GM18951 (cell line): ENCODE results near the gene CYTIP.

Source experiments
- POLR2A ChIP-seq: IDR thresholded peaks from 4 replicates; pipeline ENCODE4 v1.6.1; 2011; ENCODE audit warnings: mild to moderate bottlenecking; ENCODE audit not compliant: insufficient read length, insufficient read depth; ENCODE audit errors: extremely low read depth
- in situ Hi-C: fragments of 300-500 bp; cut with MboI; formaldehyde crosslinking; loops from one replicate; pipeline ENCODE4 v1.12.0; 2022; ENCODE audit warnings: low sequenced_read_pairs, mixed read lengths, inconsistent platforms; ENCODE audit not compliant: unreplicated experiment

The CYTIP gene

GRCh38 chr2:157475722-157476390, 32.0 kb upstream of the CYTIP start:
- no peak for TF ChIP-seq POLR2A
- in situ Hi-C loops: loop anchor here (25.0 kb wide), 1 partner anchor 536 kb away; no protein-coding TSS in a partner anchor

DNA sequence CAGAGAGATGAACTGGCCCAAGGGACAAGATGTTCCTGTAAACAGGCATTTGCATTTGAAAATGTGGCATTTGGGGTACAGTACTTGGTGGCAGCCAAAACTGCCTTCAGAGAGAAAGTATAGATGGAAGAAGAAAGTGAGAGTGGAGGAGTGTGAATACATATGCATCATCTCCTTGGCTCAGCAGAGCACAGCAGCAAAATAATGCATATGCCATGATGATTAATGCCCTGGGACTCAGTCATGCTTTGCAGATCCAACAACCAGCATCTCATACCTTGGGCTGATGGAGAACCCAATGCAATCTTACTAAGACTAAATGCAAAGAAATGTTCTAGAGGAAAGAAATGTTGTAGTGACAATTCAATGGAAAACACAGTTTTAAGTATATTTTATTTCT, 29.7 kb upstream of the CYTIP start:
- TF ChIP-seq POLR2A: no peak
- in situ Hi-C loops: no loop called here

GRCh38 chr2:157471078-157471477, 27.2 kb upstream of the CYTIP start:
- in situ Hi-C loops: no loop called here
- TF ChIP-seq POLR2A: no peak

DNA sequence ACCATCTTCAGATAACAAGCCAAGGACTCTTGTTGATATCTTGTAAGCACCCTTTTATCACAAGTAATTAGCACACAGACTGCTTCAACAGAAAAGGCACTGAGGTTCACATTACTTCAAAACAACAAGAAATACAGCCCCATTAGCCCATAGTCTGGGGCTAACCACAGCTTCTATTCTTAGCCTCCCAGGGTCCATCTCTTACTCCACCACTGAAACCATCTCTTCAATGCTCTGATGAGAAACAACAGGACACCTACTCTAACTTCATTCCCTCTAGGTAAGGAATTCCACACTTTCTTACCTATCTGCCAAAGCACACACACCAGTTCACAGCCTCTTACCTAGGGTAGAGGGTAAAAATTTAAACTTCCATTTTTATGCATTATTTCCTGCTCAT, 26.4 kb upstream of the CYTIP start:
- in situ Hi-C loops: no loop called here
- no peak for TF ChIP-seq POLR2A

DNA sequence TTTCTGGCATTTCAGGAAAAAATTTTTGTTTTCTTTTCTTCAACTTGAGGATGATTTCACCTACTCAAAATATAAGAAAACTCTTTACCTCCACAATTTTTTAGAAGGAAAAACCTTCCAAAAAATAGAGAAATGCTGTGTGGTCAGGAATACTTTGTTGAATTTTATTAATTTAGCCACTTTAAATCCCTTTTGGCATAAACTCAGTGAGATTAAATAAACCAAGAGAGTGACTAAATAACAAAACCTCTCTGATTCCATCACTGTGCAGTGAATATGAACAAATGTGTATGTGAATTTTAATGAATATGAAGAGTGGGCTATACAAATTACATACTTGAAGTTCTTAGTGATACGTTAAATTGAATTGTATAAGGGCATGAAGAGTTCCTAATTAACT, 25.8 kb upstream of the CYTIP start:
- no peak for TF ChIP-seq POLR2A
- in situ Hi-C loops: no loop called here

- in situ Hi-C loops: no loop called here
- no peak for TF ChIP-seq POLR2A
Measured at GRCh38 chr2:157468931-157469708, 25.2 kb upstream of the CYTIP start.

DNA sequence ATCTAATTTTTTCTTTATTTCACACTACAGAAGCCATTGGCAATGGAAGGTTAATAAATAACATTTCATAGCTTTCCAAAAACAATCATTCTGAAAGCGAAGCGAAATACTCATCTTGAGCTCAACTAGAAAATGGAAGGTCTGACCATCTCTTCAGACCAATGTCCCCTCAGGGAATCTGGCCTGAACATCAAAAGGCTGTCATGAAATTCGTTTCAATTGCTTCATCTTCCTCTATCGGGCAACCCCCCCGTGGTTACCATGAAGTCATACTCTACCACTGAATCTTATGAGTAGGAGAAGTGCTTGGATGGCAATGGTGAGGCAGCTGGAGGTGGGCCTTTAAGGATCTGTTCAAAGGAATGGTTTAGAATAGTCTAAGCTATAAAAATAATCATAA, 22.9 kb upstream of the CYTIP start:
- no peak for TF ChIP-seq POLR2A
- in situ Hi-C loops: no loop called here

DNA sequence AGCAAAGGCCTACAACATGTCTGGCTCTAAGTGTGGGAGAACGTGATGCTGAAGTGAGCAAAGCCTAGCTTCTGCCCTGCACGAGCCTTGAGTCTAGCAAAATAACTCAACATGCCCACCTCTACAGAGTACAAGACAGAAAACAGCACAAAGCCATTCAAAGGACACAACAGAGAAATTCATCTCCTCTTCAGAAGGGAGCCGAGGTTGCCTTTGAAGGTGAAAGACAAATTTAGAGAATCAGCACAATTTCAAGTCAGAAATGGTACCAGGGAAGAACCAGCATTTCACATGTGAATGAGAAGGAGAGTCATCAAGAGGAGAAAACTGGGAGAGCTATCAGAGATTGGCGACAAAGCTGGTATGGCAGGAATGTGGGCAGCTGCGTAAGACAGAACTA, 21.7 kb upstream of the CYTIP start:
- in situ Hi-C loops: no loop called here
- no peak for TF ChIP-seq POLR2A

- in situ Hi-C loops: no loop called here
- no peak for TF ChIP-seq POLR2A
Measured at GRCh38 chr2:157463002-157463401, 19.1 kb upstream of the CYTIP start.

DNA sequence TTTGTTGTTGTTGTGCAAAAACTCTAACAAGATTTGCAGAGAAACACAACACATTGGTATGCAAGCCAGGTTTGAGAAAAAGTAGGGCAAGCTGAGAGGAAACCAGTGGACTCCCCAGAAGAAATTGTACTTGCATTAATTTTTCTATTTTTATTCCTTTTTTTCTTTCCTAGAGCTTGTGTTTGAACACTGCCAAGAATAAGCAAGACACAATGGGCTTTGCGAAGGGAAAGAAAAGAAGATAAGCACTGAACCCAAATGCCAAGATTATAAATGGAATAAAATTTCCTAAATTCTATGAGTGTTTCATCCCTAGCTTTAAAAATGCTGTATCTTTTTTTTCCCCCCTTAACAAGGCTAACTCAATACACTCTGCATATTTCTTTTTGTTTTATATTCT, 17.0 kb upstream of the CYTIP start:
- in situ Hi-C loops: no loop called here
- no peak for TF ChIP-seq POLR2A

GRCh38 chr2:157460384-157460837, 16.5 kb upstream of the CYTIP start:
- in situ Hi-C loops: no loop called here
- no peak for TF ChIP-seq POLR2A

DNA sequence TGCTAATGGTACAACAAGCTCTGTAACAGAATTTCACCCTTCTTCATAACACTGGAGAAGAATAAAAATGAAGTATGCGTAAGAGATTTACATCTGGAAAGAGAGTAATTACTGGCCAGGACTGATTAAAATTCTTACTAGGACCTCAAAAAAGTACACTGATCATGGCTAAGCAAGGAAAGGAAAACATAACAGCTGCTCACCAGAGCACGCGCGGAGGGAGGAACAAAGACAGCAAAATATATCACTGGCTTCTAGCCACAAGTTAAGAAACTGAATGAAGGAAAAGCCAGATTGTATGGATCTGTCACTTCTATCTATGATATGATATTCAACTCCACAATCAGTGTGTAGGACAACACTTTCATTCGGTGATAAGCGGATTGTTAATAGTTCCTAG, 15.6 kb upstream of the CYTIP start:
- no peak for TF ChIP-seq POLR2A
- in situ Hi-C loops: no loop called here

DNA sequence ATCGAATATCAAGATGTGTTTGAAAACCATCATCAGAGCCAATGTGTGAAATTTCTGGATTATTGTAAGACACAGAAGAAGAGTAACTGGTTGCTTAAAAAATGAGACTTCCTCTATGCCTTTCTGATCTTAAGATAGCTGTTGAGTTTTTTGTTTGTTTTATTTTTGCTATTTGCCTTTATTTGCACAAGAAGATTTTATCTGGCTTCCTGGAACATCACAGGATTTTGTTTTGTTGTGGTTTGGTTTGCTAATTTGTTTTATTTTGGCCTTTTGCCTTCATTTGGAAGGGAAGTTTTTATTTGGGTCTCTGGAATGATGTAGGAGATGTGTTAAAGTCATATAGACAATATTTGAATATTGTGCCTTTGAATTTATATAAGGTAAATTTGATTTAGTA, 3.9 kb upstream of the CYTIP start:
- TF ChIP-seq POLR2A: no peak
- in situ Hi-C loops: no loop called here

DNA sequence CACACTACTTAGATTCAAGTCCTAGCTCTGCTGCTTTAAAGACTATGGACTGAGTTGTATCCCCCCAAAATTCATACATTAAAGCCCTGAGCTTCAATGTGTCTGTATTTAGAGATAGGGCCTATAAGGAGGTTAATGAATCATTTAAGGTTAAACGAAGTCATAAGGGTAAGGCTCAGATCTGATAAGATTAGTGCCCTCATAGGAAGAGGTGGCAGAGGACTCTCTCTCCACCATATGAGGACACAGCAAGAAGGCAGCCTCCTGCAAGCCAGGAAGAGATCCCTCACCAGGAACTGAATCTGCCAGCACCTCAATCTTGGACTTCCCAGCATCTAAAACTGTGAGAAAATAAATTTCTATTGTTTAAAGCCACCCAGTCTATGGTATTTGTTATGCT, 3.1 kb upstream of the CYTIP start:
- no peak for TF ChIP-seq POLR2A
- in situ Hi-C loops: no loop called here
